Right lobe of liver (tissue), 4 donors: ENCODE measurements around the gene FNDC3B.

ENCODE experiments used
- CTCF ChIP-seq, 4 donors: fragments of 200-600 bp in 3 of 4; fragments of 450-650 bp in 1 of 4; IDR thresholded peaks; one replicate each; pipeline versions ENCODE4 v1.5.1 to v1.8.0; 2016 to 2022; ENCODE audit warnings: antibody characterized with exemption in 4 of 4, mild to moderate bottlenecking in 2 of 4
- POLR2A ChIP-seq: fragments of 450-650 bp; IDR thresholded peaks from one replicate; pipeline ENCODE4 v1.6.1; 2017; ENCODE audit warnings: antibody characterized with exemption, mild to moderate bottlenecking
- donor health status: DM: no; HTN: no; CAD: no.
- donor health status: DM: no; HTN: no; CAD: no.
- donor health status: DM: no; HTN: yes; CAD: no.

- TF ChIP-seq CTCF (IDR thresholded peaks at IDR 0.05) (no peak), POLR2A (no peak)
Observed at GRCh38 chr3:172221547-172221946, 182.2 kb downstream of the FNDC3B start.
